Ascending aorta (tissue), 2 donors: ENCODE measurements around the gene ZSWIM3. TPM values are rescaled to one million over a fixed set of nuclear protein-coding genes. Genes with fewer than 3 reads are reported as not detected.

Experiments
- DNase-seq, 2 donors: peaks; one replicate each; pipeline ENCODE4 v3.0.0-alpha.2; 2019; ENCODE audit warnings: low spot score in 2 of 2
- H3K27ac ChIP-seq, 2 donors: fragments of 200-600 bp; sonication (generic); one replicate each; pipeline ENCODE4 v1.5.1; 2016 to 2017; ENCODE audit warnings: mild to moderate bottlenecking in 1 of 2
- H3K27me3 ChIP-seq: fragments of 200-600 bp; sonication (generic); one replicate; pipeline ENCODE4 v1.5.1; 2017
- H3K36me3 ChIP-seq, 2 donors: fragments of 200-600 bp; sonication (generic); one replicate each; pipeline ENCODE4 v1.5.1; 2016
- H3K4me1 ChIP-seq, 2 donors: fragments of 200-600 bp; sonication (generic); one replicate each; pipeline ENCODE4 v1.5.1; 2016 to 2017; ENCODE audit warnings: mild to moderate bottlenecking in 1 of 2
- H3K4me3 ChIP-seq, 2 donors: fragments of 200-600 bp; sonication (generic); one replicate each; pipeline ENCODE4 v1.5.1; 2016 to 2017; ENCODE audit warnings: mild to moderate bottlenecking in 1 of 2
- H3K9me3 ChIP-seq, 2 donors: fragments of 200-600 bp; sonication (generic); one replicate each; pipeline ENCODE4 v1.5.1; 2016
- CTCF ChIP-seq, 3 experiments: fragments of 200-600 bp in 2 of 3; fragments of 450-650 bp in 1 of 3; sonication (generic) in 2 of 3; IDR thresholded peaks; one replicate each; pipeline ENCODE4 v1.5.1; 2016 to 2019; ENCODE audit warnings: antibody characterized with exemption in 3 of 3, mild to moderate bottlenecking in 1 of 3, moderate library complexity in 1 of 3
- intact Hi-C: fragments of 100-400 bp; cut with DNase I; formaldehyde crosslinking; loops from one replicate; pipeline ENCODE4 v1.15.1; 2023
- total RNA-seq: library from RNA; depleted of rRNA; stranded (reverse); fragments of >200 nt; gene quantifications from one replicate; pipeline ENCODE4 v1.1.0, GENCODE V29; 2016

ZSWIM3 gene
- total RNA-seq, 1 donor from 2014 or later, result 6.8 TPM

GRCh38 chr20:45852326-45852725 lies 5.1 kb upstream of the ZSWIM3 start:
- H3K27ac ChIP-seq, result no peak overlapping the region
- no peaks in the 10 kb centered on the region for H3K9me3 ChIP-seq
- peaks cover 13 to 31% of the 10 kb centered on the region in 2 donors for H3K36me3 ChIP-seq
- peaks cover 3 to 19% of the 10 kb centered on the region in 2 donors for H3K4me1 ChIP-seq
- DNase-seq, result no peak
- no peak overlapping the region for H3K4me3 ChIP-seq
- intact Hi-C loops, result no loop called here
- TF ChIP-seq CTCF (IDR thresholded peaks at IDR 0.05), result no peak
- no peaks in the 10 kb centered on the region for H3K27me3 ChIP-seq

GRCh38 chr20:45853484-45853883 lies 3.9 kb upstream of the ZSWIM3 start:
- H3K27ac ChIP-seq, result no peak overlapping the region
- peaks cover 7 to 24% of the 10 kb centered on the region in 2 donors for H3K36me3 ChIP-seq
- no peak overlapping the region for H3K4me3 ChIP-seq
- no peak for TF ChIP-seq CTCF (IDR thresholded peaks at IDR 0.05)
- DNase-seq, result no peak
- H3K9me3 ChIP-seq, result no peaks in the 10 kb centered on the region
- intact Hi-C loops, result no loop called here
- no peaks in the 10 kb centered on the region for H3K27me3 ChIP-seq
- H3K4me1 ChIP-seq, result peaks cover 3 to 26% of the 10 kb centered on the region in 2 donors

GRCh38 chr20:45857882-45858216 lies 435 bp downstream of the ZSWIM3 start:
- no peak for DNase-seq
- Histone ChIP-seq H3K9me3 (no peaks in the 10 kb centered on the region), H3K27me3 (no peaks in the 10 kb centered on the region), H3K4me1 (peaks cover 3 to 29% of the 10 kb centered on the region in 2 donors), H3K27ac (peak overlapping the region; percentile 42 to 66), H3K36me3 (peaks cover 0 to 11% of the 10 kb centered on the region in 2 donors), H3K4me3 (peak overlapping the region; percentile 95 to 96)
- TF ChIP-seq CTCF (IDR thresholded peaks at IDR 0.05), result no peak
- intact Hi-C loops, result loop anchor here (1.0 to 2.0 kb wide), 7 partner anchors 23 to 114 kb away; partner anchors contain the start of genes CTSA, NEURL2, PCIF1 and UBE2C

- H3K27me3 ChIP-seq, result no peaks in the 10 kb centered on the region
- H3K4me3 ChIP-seq, result no peak overlapping the region
- H3K4me1 ChIP-seq, result peaks cover 3 to 25% of the 10 kb centered on the region in 2 donors
- no peak overlapping the region for H3K27ac ChIP-seq
- DNase-seq, result no peak
- TF ChIP-seq CTCF (IDR thresholded peaks at IDR 0.05), result no peak
- H3K9me3 ChIP-seq, result no peaks in the 10 kb centered on the region
- peaks cover 0 to under 1% of the 10 kb centered on the region in 2 donors for H3K36me3 ChIP-seq
- intact Hi-C loops, result no loop called here
These were observed 2.5 kb downstream of the ZSWIM3 start for GRCh38 chr20:45859916-45860315.

GRCh38 chr20:45860560-45861220 lies 3.3 kb downstream of the ZSWIM3 start:
- no peak overlapping the region for H3K4me3 ChIP-seq
- H3K27me3 ChIP-seq, result no peaks in the 10 kb centered on the region
- no peak overlapping the region for H3K27ac ChIP-seq
- no peaks in the 10 kb centered on the region for H3K36me3 ChIP-seq
- intact Hi-C loops, result no loop called here
- H3K4me1 ChIP-seq, result peaks cover 3 to 17% of the 10 kb centered on the region in 2 donors
- H3K9me3 ChIP-seq, result no peaks in the 10 kb centered on the region
- TF ChIP-seq CTCF (IDR thresholded peaks at IDR 0.05), result no peak
- DNase-seq, result no peak
